Body of pancreas (tissue), 4 donors: Measurements from ENCODE around the gene ARHGAP27. TPM values are rescaled to one million over a fixed set of nuclear protein-coding genes. Genes with fewer than 3 reads are reported as not detected.
"Not testable (repeated sequence)": the region's sequence is repeated elsewhere in the genome, so short reads cannot be mapped to it uniquely, and the experiment has no call there.

Experiments used
- ATAC-seq: fragments of 150-250 bp; one replicate; pipeline ENCODE4 v1.9.1; 2016
- DNase-seq, 4 donors: peaks; one replicate each; pipeline ENCODE4 v3.0.0-alpha.2; 2019
- H3K27ac ChIP-seq, 4 donors: fragments of 200-600 bp; sonication (generic); 1 replicate in 3 of 4; 2 replicates in 1 of 4; pipeline versions ENCODE4 v1.5.1 to v1.6.1; 2016 to 2019; ENCODE audit warnings: mild to moderate bottlenecking in 1 of 4, mixed read lengths in 1 of 4, moderate library complexity in 1 of 4
- H3K27me3 ChIP-seq, 2 donors: fragments of 200-600 bp; sonication (generic); one replicate each; pipeline ENCODE4 v1.6.0; 2016; ENCODE audit warnings: mild to moderate bottlenecking in 1 of 2
- H3K36me3 ChIP-seq, 2 donors: fragments of 200-600 bp; sonication (generic); replicated peaks in 1 of 2; 2 replicates each; pipeline ENCODE4 v1.5.1; 2016; ENCODE audit warnings: low read depth in 2 of 2; ENCODE audit not compliant: insufficient read depth in 1 of 2
- H3K4me1 ChIP-seq: fragments of 200-600 bp; sonication (generic); one replicate; pipeline ENCODE4 v1.6.0; 2016
- H3K4me3 ChIP-seq, 2 donors: fragments of 200-600 bp; sonication (generic); 1 replicate in 1 of 2; 2 replicates in 1 of 2; pipeline ENCODE4 v1.5.1; 2016 to 2019
- H3K9me3 ChIP-seq, 3 donors: fragments of 200-600 bp; sonication (generic); 1 replicate in 2 of 3; 2 replicates in 1 of 3; pipeline ENCODE4 v1.5.1; 2016
- CTCF ChIP-seq, 7 experiments: fragments of 450-650 bp in 4 of 7; fragments of 200-600 bp in 3 of 7; sonication (generic) in 3 of 7; IDR thresholded peaks; one replicate each; pipeline ENCODE4 v1.5.1; 2016 to 2019; ENCODE audit warnings: antibody characterized with exemption in 7 of 7
- POLR2A ChIP-seq, 3 donors: fragments of 450-650 bp; IDR thresholded peaks; one replicate each; pipeline ENCODE4 v1.6.1; 2016; ENCODE audit warnings: antibody characterized with exemption in 3 of 3, mild to moderate bottlenecking in 2 of 3
- WGBS, 2 donors: methylation state at CpG; one replicate each; pipeline ENCODE4 v1.1.5; 2017; 5-methylcytosine and 5-hydroxymethylcytosine counted together
- intact Hi-C: fragments of 100-400 bp; cut with DNase I; formaldehyde crosslinking; loops from one replicate; pipeline ENCODE4 v1.15.1; 2023
- total RNA-seq, 2 donors: library from RNA; depleted of rRNA; stranded (reverse); fragments of >200 nt; gene quantifications; one replicate each; pipeline ENCODE4 v1.1.0, GENCODE V29; 2016

ARHGAP27 gene
- total RNA-seq, 2 donors from 2014 or later, result 12.7 to 35.3 TPM

GRCh38 chr17:45345554-45346215, 87.0 kb downstream of the ARHGAP27 start:
- no peaks in the 10 kb centered on the region for H3K9me3 ChIP-seq
- no peak for TF ChIP-seq CTCF (IDR thresholded peaks at IDR 0.05)
- H3K4me1 ChIP-seq, result peaks cover 5% of the 10 kb centered on the region
- H3K36me3 ChIP-seq, result no peaks in the 10 kb centered on the region
- DNase-seq, result peak in 1 of 4 donors; percentile 9
- no peak overlapping the region for H3K27ac ChIP-seq
- WGBS, 2 donors, result 34% methylated on average over 3 of the region's 3 CpGs
- no peak overlapping the region for H3K4me3 ChIP-seq
- no peaks in the 10 kb centered on the region for H3K27me3 ChIP-seq
- intact Hi-C loops, result no loop called here
- ATAC-seq, result peak; percentile 28

- intact Hi-C loops, result no loop called here
- H3K27ac ChIP-seq, result no peak overlapping the region
- ATAC-seq, result no peak
- no peaks in the 10 kb centered on the region for H3K9me3 ChIP-seq
- no peak overlapping the region for H3K4me3 ChIP-seq
- no peaks in the 10 kb centered on the region for H3K27me3 ChIP-seq
- no peaks in the 10 kb centered on the region for H3K36me3 ChIP-seq
- TF ChIP-seq POLR2A (IDR thresholded peaks at IDR 0.05) (no peak), CTCF (IDR thresholded peaks at IDR 0.05) (no peak)
- H3K4me1 ChIP-seq, result peaks cover 5% of the 10 kb centered on the region
- DNase-seq, result no peak
- 63 to 69% methylated on average over 3 of the region's 3 CpGs for WGBS, 2 donors
Measured at GRCh38 chr17:45345246-45345553, 87.5 kb downstream of the ARHGAP27 start.

GRCh38 chr17:45343967-45344664, 88.6 kb downstream of the ARHGAP27 start:
- H3K27me3 ChIP-seq, H3K36me3 ChIP-seq, H3K4me1 ChIP-seq, intact Hi-C loops, H3K9me3 ChIP-seq, H3K4me3 ChIP-seq, DNase-seq, ATAC-seq, H3K27ac ChIP-seq: not testable (repeated sequence)
- WGBS, 2 donors, result 88 to 91% methylated on average over 10 of the region's 10 CpGs

Other genes with a start within 250 kb of the ARHGAP27 start
- 1 to 10 TPM; 4.0 to 5.2 TPM for gene FMNL1, start 211.0 kb downstream of the ARHGAP27 start, total RNA-seq
- 1 to 10 TPM in 1 of 2 donors, not detected in 1; 1.0 TPM for gene SPATA32, start 170.8 kb downstream of the ARHGAP27 start, total RNA-seq
- 1 to 10 TPM; 6.5 to 9.9 TPM for gene MAP3K14, start 115.8 kb downstream of the ARHGAP27 start, total RNA-seq
- gene PLEKHM1, start 57.9 kb upstream of the ARHGAP27 start, total RNA-seq, result 10 to 100 TPM; 20.8 to 35.3 TPM